OCI-LY1 (cell line): Measurements from ENCODE around the gene COA1.

Experiments
- H2AFZ ChIP-seq: fragments of 200-600 bp; sonication (generic), shearing (Covaris generic); 2 replicates; pipeline ENCODE4 v1.6.0; 2014; ENCODE audit warnings: antibody characterized with exemption, mild to moderate bottlenecking, low read length
- H3F3A ChIP-seq: fragments of 200-600 bp; sonication (generic), shearing (Covaris generic); 2 replicates; pipeline ENCODE4 v1.6.0; 2014; ENCODE audit warnings: mild to moderate bottlenecking, antibody characterized with exemption, low read length, moderate library complexity; ENCODE audit not compliant: insufficient read depth
- H3K27ac ChIP-seq: fragments of 200-600 bp; sonication (generic); 2 replicates; pipeline ENCODE4 v1.5.1; 2014; ENCODE audit warnings: low read length, mixed run types, mild to moderate bottlenecking, low read depth; ENCODE audit not compliant: poor library complexity, severe bottlenecking
- H3K27me3 ChIP-seq: fragments of 200-600 bp; sonication (generic); 2 replicates; pipeline ENCODE4 v1.6.0; 2014; ENCODE audit warnings: antibody characterized with exemption, mild to moderate bottlenecking, low read length, moderate library complexity; ENCODE audit not compliant: insufficient read depth
- H3K36me3 ChIP-seq: fragments of 200-600 bp; sonication (generic); 2 replicates; pipeline ENCODE4 v1.6.1; 2014; ENCODE audit warnings: mild to moderate bottlenecking, antibody characterized with exemption, low read length, moderate library complexity, mixed read lengths; ENCODE audit not compliant: insufficient read depth
- H3K4me1 ChIP-seq: fragments of 200-600 bp; sonication (generic); 2 replicates; pipeline ENCODE4 v1.5.1; 2014; ENCODE audit warnings: mild to moderate bottlenecking, low read length, moderate library complexity; ENCODE audit not compliant: insufficient read depth, severe bottlenecking
- H3K4me2 ChIP-seq: fragments of 200-600 bp; sonication (generic), shearing (Covaris generic); 2 replicates; pipeline ENCODE4 v1.6.1; 2014; ENCODE audit warnings: low read length
- H3K4me3 ChIP-seq: fragments of 200-600 bp; sonication (generic); 2 replicates; pipeline ENCODE4 v1.5.1; 2014; ENCODE audit warnings: low read length, low read depth, mild to moderate bottlenecking, mixed read lengths; ENCODE audit not compliant: poor library complexity, severe bottlenecking
- H3K79me2 ChIP-seq: fragments of 200-600 bp; shearing (Covaris generic); 2 replicates; pipeline ENCODE4 v1.6.1; 2016; ENCODE audit warnings: mixed run types, low read length, mixed read lengths; ENCODE audit not compliant: insufficient read depth
- H3K9ac ChIP-seq: fragments of 200-600 bp; sonication (generic), shearing (Covaris generic); 2 replicates; pipeline ENCODE4 v1.6.1; 2014; ENCODE audit warnings: mild to moderate bottlenecking, low read length, mixed read lengths
- H3K9me2 ChIP-seq: fragments of 200-600 bp; sonication (generic), shearing (Covaris generic); 2 replicates; pipeline ENCODE4 v1.6.1; 2014; ENCODE audit warnings: low read depth, mild to moderate bottlenecking, low read length, mixed read lengths
- H3K9me3 ChIP-seq: fragments of 200-600 bp; shearing (Covaris generic); 2 replicates; pipeline ENCODE4 v1.6.1; 2014; ENCODE audit warnings: low read length, mixed read lengths
- H4K20me1 ChIP-seq: fragments of 200-600 bp; sonication (generic), shearing (Covaris generic); 2 replicates; pipeline ENCODE4 v1.6.0; 2016; ENCODE audit warnings: mild to moderate bottlenecking, low read length; ENCODE audit not compliant: insufficient read depth
- EZH2 ChIP-seq: fragments of 200-600 bp; sonication (generic), shearing (Covaris generic); IDR thresholded peaks from 2 replicates; pipeline ENCODE4 v1.8.0; 2017; ENCODE audit warnings: borderline replicate concordance, mixed run types, mild to moderate bottlenecking, antibody characterized with exemption, low read length, moderate library complexity, mixed read lengths
- TF ChIP-seq, protein P1 (sequence below): fragments of 200-600 bp; sonication (generic), shearing (Covaris generic); IDR thresholded peaks from 2 replicates; pipeline ENCODE4 v1.5.1; 2017; ENCODE audit warnings: mild to moderate bottlenecking, antibody characterized with exemption, low read length, moderate library complexity, mixed read lengths

Gene COA1

DNA sequence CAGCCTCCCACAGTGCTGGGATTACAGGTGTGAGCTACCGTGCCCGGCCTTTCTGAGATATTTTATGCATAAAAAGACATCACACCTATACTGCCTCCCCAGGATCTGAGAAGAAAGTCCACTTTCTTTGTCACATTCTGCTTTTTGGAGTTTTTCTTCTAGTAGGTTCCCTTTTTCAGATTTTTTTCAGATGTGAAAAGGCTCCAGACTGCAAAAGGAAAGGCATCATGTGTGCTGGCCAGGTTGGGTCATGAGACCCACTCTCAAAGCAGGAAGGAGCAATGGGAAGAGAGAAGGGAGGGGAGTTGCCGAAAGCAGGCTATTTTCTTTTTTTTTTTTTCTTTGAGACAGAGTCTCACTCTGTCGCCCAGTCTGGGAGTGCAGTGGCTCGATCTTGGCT, 40.0 kb upstream of the COA1 start:
- H3K4me3 ChIP-seq = no peak overlapping the region
- H2AFZ ChIP-seq = no peak overlapping the region
- peaks cover 5% of the 10 kb centered on the region for H3K4me1 ChIP-seq
- no peak overlapping the region for H3K9ac ChIP-seq
- H3K27me3 ChIP-seq = no peaks in the 10 kb centered on the region; the same call in 1 of the 2 replicates
- H3K4me2 ChIP-seq = no peak overlapping the region
- H3K27ac ChIP-seq = no peak overlapping the region
- no peaks in the 10 kb centered on the region for H3K36me3 ChIP-seq
- no peaks in the 10 kb centered on the region for H3K9me2 ChIP-seq
- H3F3A ChIP-seq = no peaks in the 10 kb centered on the region
- TF ChIP-seq EZH2 = no peak
- TF ChIP-seq, protein P1, sequence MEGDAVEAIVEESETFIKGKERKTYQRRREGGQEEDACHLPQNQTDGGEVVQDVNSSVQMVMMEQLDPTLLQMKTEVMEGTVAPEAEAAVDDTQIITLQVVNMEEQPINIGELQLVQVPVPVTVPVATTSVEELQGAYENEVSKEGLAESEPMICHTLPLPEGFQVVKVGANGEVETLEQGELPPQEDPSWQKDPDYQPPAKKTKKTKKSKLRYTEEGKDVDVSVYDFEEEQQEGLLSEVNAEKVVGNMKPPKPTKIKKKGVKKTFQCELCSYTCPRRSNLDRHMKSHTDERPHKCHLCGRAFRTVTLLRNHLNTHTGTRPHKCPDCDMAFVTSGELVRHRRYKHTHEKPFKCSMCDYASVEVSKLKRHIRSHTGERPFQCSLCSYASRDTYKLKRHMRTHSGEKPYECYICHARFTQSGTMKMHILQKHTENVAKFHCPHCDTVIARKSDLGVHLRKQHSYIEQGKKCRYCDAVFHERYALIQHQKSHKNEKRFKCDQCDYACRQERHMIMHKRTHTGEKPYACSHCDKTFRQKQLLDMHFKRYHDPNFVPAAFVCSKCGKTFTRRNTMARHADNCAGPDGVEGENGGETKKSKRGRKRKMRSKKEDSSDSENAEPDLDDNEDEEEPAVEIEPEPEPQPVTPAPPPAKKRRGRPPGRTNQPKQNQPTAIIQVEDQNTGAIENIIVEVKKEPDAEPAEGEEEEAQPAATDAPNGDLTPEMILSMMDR = no peak
- no peaks in the 10 kb centered on the region for H3K9me3 ChIP-seq
- no peaks in the 10 kb centered on the region for H4K20me1 ChIP-seq
- no peaks in the 10 kb centered on the region for H3K79me2 ChIP-seq

DNA sequence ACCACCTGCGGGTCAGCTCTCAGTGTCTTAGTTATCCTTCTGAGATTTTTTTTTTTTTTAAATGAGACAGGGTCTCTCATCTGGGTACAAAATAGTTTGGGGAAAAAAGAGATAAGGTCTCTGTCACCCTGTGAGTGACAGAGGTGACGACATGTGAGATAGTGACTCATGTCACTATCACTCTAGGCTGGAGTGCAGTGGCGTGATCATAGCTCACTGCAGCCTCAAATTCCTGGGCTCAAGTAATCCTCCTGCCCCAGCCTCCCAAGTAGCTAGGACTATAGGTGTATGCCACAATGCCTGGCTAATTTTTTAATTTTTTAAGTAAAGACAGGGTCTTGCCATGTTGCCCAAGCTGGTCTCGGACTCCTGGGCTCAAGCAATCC, 39.6 kb upstream of the COA1 start:
- Histone ChIP-seq H3K9me3 (no peaks in the 10 kb centered on the region), H3F3A (no peaks in the 10 kb centered on the region), H3K9me2 (no peaks in the 10 kb centered on the region), H2AFZ (no peak overlapping the region), H3K9ac (no peak overlapping the region), H3K27me3 (no peaks in the 10 kb centered on the region; the same call in 1 of the 2 replicates), H3K4me3 (no peak overlapping the region), H3K36me3 (no peaks in the 10 kb centered on the region), H4K20me1 (no peaks in the 10 kb centered on the region), H3K79me2 (no peaks in the 10 kb centered on the region), H3K4me1 (peaks cover 9% of the 10 kb centered on the region), H3K4me2 (no peak overlapping the region), H3K27ac (no peak overlapping the region)
- TF ChIP-seq, protein P1 = no peak
- no peak for TF ChIP-seq EZH2

DNA sequence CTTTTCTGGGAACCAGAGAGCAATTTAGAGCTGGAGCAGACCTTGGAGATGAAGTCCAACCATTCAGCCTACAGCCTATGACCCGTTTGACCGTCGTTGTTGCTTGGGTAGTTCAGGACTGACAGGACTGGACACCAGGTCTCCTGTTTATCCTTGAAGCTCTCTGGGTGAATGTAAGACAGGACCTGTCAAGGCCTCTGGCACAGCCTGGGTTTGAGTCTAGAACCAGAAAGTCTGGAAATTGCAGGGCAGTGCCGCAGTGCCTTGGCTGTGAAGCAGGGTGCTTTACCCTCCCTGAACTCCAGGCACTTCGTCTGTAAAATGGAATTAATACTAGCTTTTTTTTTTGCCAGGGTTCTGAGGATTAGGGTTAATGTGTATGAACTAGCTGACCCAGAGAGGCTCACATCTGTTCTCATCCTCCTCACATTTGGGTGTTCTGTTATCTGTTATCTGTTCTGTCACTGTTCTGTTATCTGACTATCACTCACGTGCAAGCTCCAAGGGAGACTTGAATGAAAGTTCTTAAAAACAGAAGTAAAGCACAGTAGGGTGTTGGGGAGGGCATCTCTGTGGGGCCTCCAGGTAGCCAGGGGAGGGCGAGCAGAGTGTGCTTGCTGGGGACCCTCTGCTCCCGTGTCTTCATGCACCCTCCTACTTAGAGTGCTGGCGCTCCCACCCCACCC, 39.0 kb upstream of the COA1 start:
- TF ChIP-seq, protein P1 = no peak
- TF ChIP-seq EZH2 = no peak
- H3K9ac ChIP-seq = no peak overlapping the region
- no peaks in the 10 kb centered on the region for H3K9me3 ChIP-seq
- no peak overlapping the region for H3K4me2 ChIP-seq
- H3K27me3 ChIP-seq = no peaks in the 10 kb centered on the region; the same call in 1 of the 2 replicates
- H3F3A ChIP-seq = no peaks in the 10 kb centered on the region
- no peaks in the 10 kb centered on the region for H3K9me2 ChIP-seq
- H3K27ac ChIP-seq = no peak overlapping the region
- H3K4me1 ChIP-seq = peaks cover 12% of the 10 kb centered on the region
- no peaks in the 10 kb centered on the region for H3K36me3 ChIP-seq
- H3K4me3 ChIP-seq = no peak overlapping the region
- H4K20me1 ChIP-seq = no peaks in the 10 kb centered on the region
- no peak overlapping the region for H2AFZ ChIP-seq
- no peaks in the 10 kb centered on the region for H3K79me2 ChIP-seq
